Natural killer cell (primary cell): Measurements from ENCODE around the gene PECR. TPM values are rescaled to one million over a fixed set of nuclear protein-coding genes. Genes with fewer than 3 reads are reported as not detected.

Experiments
- ATAC-seq, 3 donors: fragments of 150-1000 bp in 2 of 3; fragments of 200-7000 bp in 1 of 3; cut with Tn5 transposase; 1 replicate in 1 of 3; 2 replicates in 2 of 3; pipeline ENCODE4 v1.10.0; 2021; ENCODE audit warnings: mild to moderate bottlenecking in 2 of 3, moderate library complexity in 2 of 3
- DNase-seq, 2 donors: peaks; one replicate each; pipeline versions ENCODE4 v3.0.0 to v3.0.0-alpha.2; 2013 to 2021; ENCODE audit warnings: mixed read lengths in 1 of 2
- H3K27ac ChIP-seq: one replicate; pipeline ENCODE4 v1.5.1; 2013; ENCODE audit warnings: mild to moderate bottlenecking, low read length
- H3K27me3 ChIP-seq: one replicate; pipeline ENCODE4 v1.6.1; 2013; ENCODE audit warnings: low read length; ENCODE audit not compliant: control insufficient read depth, insufficient read depth
- H3K36me3 ChIP-seq: one replicate; pipeline ENCODE4 v1.6.1; 2013; ENCODE audit warnings: low read length; ENCODE audit not compliant: control insufficient read depth, insufficient read depth
- H3K4me1 ChIP-seq: one replicate; pipeline ENCODE4 v1.6.1; 2013; ENCODE audit warnings: low read length; ENCODE audit not compliant: control insufficient read depth, insufficient read depth
- H3K4me3 ChIP-seq: one replicate; pipeline ENCODE4 v1.5.1; 2013; ENCODE audit warnings: low read length
- H3K9me3 ChIP-seq: one replicate; pipeline ENCODE4 v1.6.1; 2013; ENCODE audit warnings: low read length; ENCODE audit not compliant: control insufficient read depth, insufficient read depth
- H3K27ac Mint-ChIP-seq, 2 donors: one replicate each; pipeline ENCODE4 v1.8.0; 2022; ENCODE audit warnings: mild to moderate bottlenecking in 2 of 2, mixed read lengths in 2 of 2, moderate library complexity in 1 of 2
- H3K27me3 Mint-ChIP-seq, 2 donors: one replicate each; pipeline ENCODE4 v1.8.0; 2022; ENCODE audit warnings: low read depth in 2 of 2, mixed read lengths in 2 of 2
- H3K36me3 Mint-ChIP-seq: one replicate; pipeline ENCODE4 v1.8.0; 2022; ENCODE audit warnings: mixed read lengths
- H3K4me1 Mint-ChIP-seq, 2 donors: one replicate each; pipeline ENCODE4 v1.8.0; 2022; ENCODE audit warnings: mixed read lengths in 2 of 2
- H3K4me3 Mint-ChIP-seq: one replicate; pipeline ENCODE4 v1.8.0; 2022; ENCODE audit warnings: mild to moderate bottlenecking, moderate library complexity, mixed read lengths
- H3K9me3 Mint-ChIP-seq, 2 donors: one replicate each; pipeline ENCODE4 v1.8.0; 2022; ENCODE audit warnings: mixed read lengths in 2 of 2
- CTCF ChIP-seq: fragments of 200-600 bp; IDR thresholded peaks from one replicate; pipeline ENCODE4 v1.8.0; 2022; ENCODE audit warnings: antibody characterized with exemption
- WGBS: methylation state at CpG from one replicate; pipeline ENCODE4 v1.1.7; 2013; ENCODE audit warnings: missing lambda C conversion rate; ENCODE audit not compliant: insufficient coverage; 5-methylcytosine and 5-hydroxymethylcytosine counted together
- intact Hi-C: fragments of 100-400 bp; cut with micrococcal nuclease; formaldehyde crosslinking; loops from one replicate; pipeline ENCODE4 v1.14.2; 2022
- total RNA-seq, 4 donors: library from RNA; stranded (reverse); fragments of 120-200 nt in 1 of 4; gene quantifications; one replicate each; pipeline versions ENCODE4 v1.2.3 to v1.2.4, GENCODE V29; 2013 to 2022

Gene PECR
- total RNA-seq, 3 donors from 2014 or later (not counting 1 experiment from before 2014, with no cell fraction given): 15.4 to 25.7 (median 17.5) TPM

- Histone ChIP-seq H3K4me3 (no peak overlapping the region), H3K27me3 (no peaks in the 10 kb centered on the region), H3K27ac (no peak overlapping the region), H3K4me1 (no peaks in the 10 kb centered on the region), H3K36me3 (peaks cover 17% of the 10 kb centered on the region), H3K9me3 (no peaks in the 10 kb centered on the region)
- Mint-ChIP-seq H3K4me1 (peaks cover 0 to 8% of the 10 kb centered on the region in 2 donors), H3K9me3 (no peaks in the 10 kb centered on the region), H3K4me3 (no peak overlapping the region), H3K27ac (no peak overlapping the region), H3K36me3 (peaks cover under 1% of the 10 kb centered on the region), H3K27me3 (no peaks in the 10 kb centered on the region)
- DNase-seq (peak; percentile 68 to 86), ATAC-seq (peak; percentile 86 to 92 (median 91))
- intact Hi-C loops: loop anchor here (1.0 kb wide), 1 partner anchor 106 kb away; no protein-coding TSS in a partner anchor
- 76% methylated on average over 1 of the region's 1 CpG for WGBS
- peak; percentile 88 for TF ChIP-seq CTCF
These were observed 47.5 kb downstream of the PECR start for GRCh38 chr2:216034065-216034464.

GRCh38 chr2:216033403-216033802, 48.2 kb downstream of the PECR start:
- Histone ChIP-seq H3K36me3 (peaks cover 17% of the 10 kb centered on the region), H3K4me1 (no peaks in the 10 kb centered on the region), H3K9me3 (no peaks in the 10 kb centered on the region), H3K27ac (no peak overlapping the region), H3K27me3 (no peaks in the 10 kb centered on the region), H3K4me3 (no peak overlapping the region)
- no peak for DNase-seq
- Mint-ChIP-seq H3K4me3 (no peak overlapping the region), H3K27ac (no peak overlapping the region), H3K27me3 (no peaks in the 10 kb centered on the region), H3K36me3 (no peaks in the 10 kb centered on the region), H3K9me3 (no peaks in the 10 kb centered on the region), H3K4me1 (peaks cover 0 to 8% of the 10 kb centered on the region in 2 donors)
- ATAC-seq: no peak
- intact Hi-C loops: no loop called here
- WGBS: 94% methylated on average over 3 of the region's 3 CpGs
- no peak for TF ChIP-seq CTCF

- DNase-seq (no peak), ATAC-seq (no peak)
- no peaks in the 10 kb centered on the region for H3K27me3 Mint-ChIP-seq
- H3K27ac ChIP-seq: no peak overlapping the region
- intact Hi-C loops: no loop called here
- no peak overlapping the region for H3K27ac Mint-ChIP-seq
- no peak overlapping the region for H3K4me3 ChIP-seq
- no peaks in the 10 kb centered on the region for H3K4me1 ChIP-seq
- no peaks in the 10 kb centered on the region for H3K27me3 ChIP-seq
- peaks cover 11% of the 10 kb centered on the region for H3K36me3 ChIP-seq
- H3K4me3 Mint-ChIP-seq: no peak overlapping the region
- WGBS: 81% methylated on average over 1 of the region's 1 CpG
- no peaks in the 10 kb centered on the region for H3K9me3 Mint-ChIP-seq
- no peak for TF ChIP-seq CTCF
- peaks cover 0 to 8% of the 10 kb centered on the region in 2 donors for H3K4me1 Mint-ChIP-seq
- H3K9me3 ChIP-seq: no peaks in the 10 kb centered on the region
- no peaks in the 10 kb centered on the region for H3K36me3 Mint-ChIP-seq
These were observed 49.5 kb downstream of the PECR start for GRCh38 chr2:216031960-216032689.

GRCh38 chr2:216030216-216030615, 51.4 kb downstream of the PECR start:
- WGBS: 88% methylated on average over 3 of the region's 3 CpGs
- no peak for ATAC-seq
- intact Hi-C loops: no loop called here

More at GRCh38 chr2:216030216-216030615, 51.4 kb downstream of the PECR start:
- TF ChIP-seq CTCF: no peak
- no peak for DNase-seq
- Histone ChIP-seq H3K27me3 (no peaks in the 10 kb centered on the region), H3K4me1 (no peaks in the 10 kb centered on the region), H3K36me3 (peaks cover 7% of the 10 kb centered on the region), H3K4me3 (no peak overlapping the region), H3K9me3 (no peaks in the 10 kb centered on the region), H3K27ac (no peak overlapping the region)
- Mint-ChIP-seq H3K4me3 (no peak overlapping the region), H3K27me3 (no peaks in the 10 kb centered on the region), H3K9me3 (no peaks in the 10 kb centered on the region), H3K27ac (no peak overlapping the region), H3K4me1 (peaks cover 0 to 8% of the 10 kb centered on the region in 2 donors), H3K36me3 (no peaks in the 10 kb centered on the region)
